PC-3 (cell line): Measurements from ENCODE around the gene CIB2. TPM values are rescaled to one million over a fixed set of nuclear protein-coding genes. Genes with fewer than 3 reads are reported as not detected.
A peak's percentile ranks its signal among the peaks of the same experiment; 100 is the strongest.

Experiments used
- ATAC-seq: fragments of 200-7000 bp; cut with Tn5 transposase; 2 replicates; pipeline ENCODE4 v1.9.1; 2020; ENCODE audit warnings: mild to moderate bottlenecking, moderate library complexity
- BruUV-seq: library from RNA; stranded (reverse); fragments of 400-500 nt; replicated peaks from 2 replicates; lab custom pipeline; 2021; lab: Mats Ljungman, UMichigan
- CTCF ChIA-PET: fragments of 300-600 bp; sonication (Branson Sonifier 250); formaldehyde crosslinking; loops from one replicate; lab custom pipeline; 2022; ENCODE audit warnings: antibody characterized with exemption; lab: Charles Lee
- POLR2A ChIA-PET: fragments of 300-600 bp; sonication (Branson Sonifier 250); formaldehyde crosslinking; loops from one replicate; lab custom pipeline; 2022; ENCODE audit warnings: antibody characterized with exemption; ENCODE audit not compliant: unreplicated experiment; lab: Charles Lee
- DNase-seq: peaks from one replicate; pipeline ENCODE4 v3.0.0-alpha.2; 2015
- H2AFZ ChIP-seq: fragments of 300-600 bp; sonication (generic); 2 replicates; pipeline ENCODE4 v1.6.0; 2016; ENCODE audit warnings: antibody characterized with exemption, low read length
- H3F3A ChIP-seq: fragments of 300-600 bp; sonication (generic); one replicate; pipeline ENCODE4 v1.6.0; 2017; ENCODE audit warnings: antibody characterized with exemption, low read length, control low read depth, mild to moderate bottlenecking; ENCODE audit not compliant: unreplicated experiment
- H3K27ac ChIP-seq: fragments of 300-600 bp; sonication (generic); 2 replicates; pipeline ENCODE4 v1.5.1; 2016; ENCODE audit warnings: mild to moderate bottlenecking, low read length
- H3K27me3 ChIP-seq: fragments of 300-600 bp; sonication (generic); 2 replicates; pipeline ENCODE4 v1.6.1; 2016; ENCODE audit warnings: low read length, mixed read lengths
- H3K36me3 ChIP-seq: fragments of 300-600 bp; sonication (generic); 2 replicates; pipeline ENCODE4 v1.6.1; 2016; ENCODE audit warnings: low read depth, mixed run types, low read length, mixed read lengths
- H3K4me1 ChIP-seq: fragments of 300-600 bp; sonication (generic); 2 replicates; pipeline ENCODE4 v1.5.1; 2016; ENCODE audit warnings: low read length; ENCODE audit not compliant: insufficient read depth
- H3K4me2 ChIP-seq: fragments of 300-600 bp; sonication (generic); 2 replicates; pipeline ENCODE4 v1.6.0; 2016; ENCODE audit warnings: low read length
- H3K4me3 ChIP-seq: fragments of 300-600 bp; sonication (generic); 2 replicates; pipeline ENCODE4 v1.5.1; 2016; ENCODE audit warnings: mild to moderate bottlenecking, low read length, mixed read lengths
- H3K79me2 ChIP-seq: fragments of 300-600 bp; sonication (generic); 2 replicates; pipeline ENCODE4 v1.6.1; 2017; ENCODE audit warnings: low read length, mixed read lengths
- H3K9ac ChIP-seq: fragments of 300-600 bp; sonication (generic); 2 replicates; pipeline ENCODE4 v1.6.0; 2016; ENCODE audit warnings: mild to moderate bottlenecking, low read length
- H3K9me2 ChIP-seq: fragments of 300-600 bp; sonication (generic); replicated peaks from 2 replicates; pipeline ENCODE4 v1.6.1; 2016; ENCODE audit warnings: mixed run types, low read length, mixed read lengths
- H3K9me3 ChIP-seq: fragments of 300-600 bp; sonication (generic); 2 replicates; pipeline ENCODE4 v1.6.1; 2016; ENCODE audit warnings: low read length, mixed read lengths
- H4K20me1 ChIP-seq: fragments of 300-600 bp; sonication (generic); 2 replicates; pipeline ENCODE4 v1.6.1; 2016; ENCODE audit warnings: low read length, mixed read lengths
- EZH2 ChIP-seq: fragments of 300-600 bp; sonication (generic); IDR thresholded peaks from one replicate; pipeline ENCODE4 v1.6.1; 2017; ENCODE audit warnings: antibody characterized with exemption, mild to moderate bottlenecking, low read length; ENCODE audit not compliant: unreplicated experiment
- EZH2phosphoT487 ChIP-seq: fragments of 300-600 bp; sonication (generic); IDR thresholded peaks from 2 replicates; pipeline ENCODE4 v1.6.1; 2018; ENCODE audit warnings: mild to moderate bottlenecking, antibody characterized with exemption, low read length, borderline replicate concordance
- intact Hi-C: fragments of 100-400 bp; cut with micrococcal nuclease; formaldehyde crosslinking; loops from 2 replicates; pipeline ENCODE4 v1.9.0; 2023
- total RNA-seq: library from RNA; depleted of rRNA; stranded (reverse); fragments of >200 nt; gene quantifications from 2 replicates; pipeline ENCODE4 v1.2.3, GENCODE V29; 2014
- TF ChIP-seq, protein P1 (sequence below): fragments of 300-600 bp; sonication (generic); conservative IDR thresholded peaks from 2 replicates; pipeline ENCODE4 v1.5.1; 2017; ENCODE audit warnings: antibody characterized with exemption, low read depth, mild to moderate bottlenecking, low read length

CIB2 gene
- total RNA-seq, 1 experiment from 2014 or later = 10.4 TPM

- CTCF ChIA-PET = no interaction called here
- H3K9ac ChIP-seq = no peak overlapping the region
Observed at GRCh38 chr15:78060232-78060631, 71.0 kb downstream of the CIB2 start.

DNA sequence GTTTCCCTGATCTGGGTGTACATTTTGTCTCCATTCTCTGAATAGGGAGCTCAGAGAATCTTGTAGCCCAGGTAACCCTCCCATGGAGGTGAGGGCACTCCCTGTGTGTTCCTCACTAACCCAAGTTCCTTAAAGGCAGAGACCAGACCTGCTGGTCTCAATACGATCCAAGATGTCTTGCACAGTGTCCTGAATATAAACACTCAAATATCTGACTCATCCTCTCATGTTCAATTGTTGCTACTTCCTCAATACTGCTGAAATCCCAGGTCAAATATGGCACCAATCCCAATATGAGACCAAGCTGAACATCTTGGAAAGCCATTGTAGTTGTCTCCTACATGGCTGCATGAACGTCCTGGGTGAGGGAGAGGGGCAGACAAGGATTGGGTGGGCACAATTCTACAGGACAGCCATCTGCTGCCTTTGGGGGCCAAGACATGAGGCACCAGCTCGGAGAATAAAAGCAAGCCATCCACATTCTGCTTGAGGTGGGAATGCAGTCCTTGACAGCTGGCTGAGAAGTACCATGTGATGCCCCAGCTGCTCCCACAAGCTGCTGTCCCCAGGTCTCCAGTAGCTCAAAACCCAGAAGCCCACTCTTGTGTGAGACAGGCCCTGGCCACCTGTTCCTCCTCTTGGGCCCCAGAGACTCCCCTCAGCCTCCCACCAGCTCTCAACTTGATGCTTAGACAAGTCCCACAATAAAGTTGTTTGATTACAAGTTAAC lies 72.0 kb downstream of the CIB2 start:
- H3K4me1 ChIP-seq = peaks cover 21% of the 10 kb centered on the region

More at GRCh38 chr15:78060232-78060631, 71.0 kb downstream of the CIB2 start:
- TF ChIP-seq EZH2 (no peak), EZH2phosphoT487 (no peak)
- TF ChIP-seq, protein P1, sequence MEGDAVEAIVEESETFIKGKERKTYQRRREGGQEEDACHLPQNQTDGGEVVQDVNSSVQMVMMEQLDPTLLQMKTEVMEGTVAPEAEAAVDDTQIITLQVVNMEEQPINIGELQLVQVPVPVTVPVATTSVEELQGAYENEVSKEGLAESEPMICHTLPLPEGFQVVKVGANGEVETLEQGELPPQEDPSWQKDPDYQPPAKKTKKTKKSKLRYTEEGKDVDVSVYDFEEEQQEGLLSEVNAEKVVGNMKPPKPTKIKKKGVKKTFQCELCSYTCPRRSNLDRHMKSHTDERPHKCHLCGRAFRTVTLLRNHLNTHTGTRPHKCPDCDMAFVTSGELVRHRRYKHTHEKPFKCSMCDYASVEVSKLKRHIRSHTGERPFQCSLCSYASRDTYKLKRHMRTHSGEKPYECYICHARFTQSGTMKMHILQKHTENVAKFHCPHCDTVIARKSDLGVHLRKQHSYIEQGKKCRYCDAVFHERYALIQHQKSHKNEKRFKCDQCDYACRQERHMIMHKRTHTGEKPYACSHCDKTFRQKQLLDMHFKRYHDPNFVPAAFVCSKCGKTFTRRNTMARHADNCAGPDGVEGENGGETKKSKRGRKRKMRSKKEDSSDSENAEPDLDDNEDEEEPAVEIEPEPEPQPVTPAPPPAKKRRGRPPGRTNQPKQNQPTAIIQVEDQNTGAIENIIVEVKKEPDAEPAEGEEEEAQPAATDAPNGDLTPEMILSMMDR = no peak
- POLR2A ChIA-PET = no interaction called here
- Histone ChIP-seq H3K4me2 (no peak overlapping the region), H4K20me1 (no peaks in the 10 kb centered on the region), H3K36me3 (no peaks in the 10 kb centered on the region), H3K79me2 (peaks cover 89% of the 10 kb centered on the region), H2AFZ (no peak overlapping the region), H3K9me2 (no peaks in the 10 kb centered on the region), H3K9me3 (no peaks in the 10 kb centered on the region), H3K27me3 (no peaks in the 10 kb centered on the region), H3F3A (no peaks in the 10 kb centered on the region), H3K4me3 (no peak overlapping the region), H3K4me1 (peaks cover 21% of the 10 kb centered on the region), H3K27ac (no peak overlapping the region)
- no peak for ATAC-seq
- intact Hi-C loops = no loop called here
- BruUV-seq = no TSS peak
- DNase-seq = no peak

More for the DNA sequence above, 72.0 kb downstream of the CIB2 start:
- DNase-seq (peak; percentile 11), ATAC-seq (no peak)
- intact Hi-C loops = no loop called here
- peaks cover 90% of the 10 kb centered on the region for H3K79me2 ChIP-seq
- H3F3A ChIP-seq = no peaks in the 10 kb centered on the region
- no peak overlapping the region for H3K4me2 ChIP-seq
- no peak overlapping the region for H3K27ac ChIP-seq
- no peak overlapping the region for H3K4me3 ChIP-seq
- TF ChIP-seq EZH2phosphoT487 (no peak), EZH2 (no peak)
- TF ChIP-seq, protein P1 = no peak
- CTCF ChIA-PET = no interaction called here
- POLR2A ChIA-PET = no interaction called here
- no peaks in the 10 kb centered on the region for H3K27me3 ChIP-seq
- H4K20me1 ChIP-seq = no peaks in the 10 kb centered on the region
- H2AFZ ChIP-seq = no peak overlapping the region
- H3K9me2 ChIP-seq = no peaks in the 10 kb centered on the region
- H3K9me3 ChIP-seq = no peaks in the 10 kb centered on the region
- H3K36me3 ChIP-seq = no peaks in the 10 kb centered on the region
- H3K9ac ChIP-seq = no peak overlapping the region
- no TSS peak for BruUV-seq
